Osteocyte (in vitro differentiated cells): ENCODE measurements around the gene PDE1C. TPM values are rescaled to one million over a fixed set of nuclear protein-coding genes. Genes with fewer than 3 reads are reported as not detected.

ENCODE experiments used
- DNase-seq: peaks from one replicate; pipeline ENCODE4 v3.0.0; 2021; ENCODE audit warnings: mixed read lengths; ENCODE audit not compliant: unreplicated experiment; ENCODE audit errors: extremely low spot score
- H3K27ac Mint-ChIP-seq: one replicate; pipeline ENCODE4 v1.8.0; 2021; ENCODE audit warnings: mild to moderate bottlenecking, mixed read lengths; ENCODE audit not compliant: unreplicated experiment
- H3K27me3 Mint-ChIP-seq: one replicate; pipeline ENCODE4 v1.8.0; 2021; ENCODE audit warnings: mixed read lengths; ENCODE audit not compliant: unreplicated experiment
- H3K36me3 Mint-ChIP-seq: one replicate; pipeline ENCODE4 v1.8.0; 2021; ENCODE audit warnings: mixed read lengths; ENCODE audit not compliant: unreplicated experiment
- H3K4me1 Mint-ChIP-seq: one replicate; pipeline ENCODE4 v1.8.0; 2021; ENCODE audit warnings: mixed read lengths; ENCODE audit not compliant: unreplicated experiment
- H3K4me3 Mint-ChIP-seq: one replicate; pipeline ENCODE4 v1.8.0; 2021; ENCODE audit warnings: mild to moderate bottlenecking, moderate library complexity, mixed read lengths; ENCODE audit not compliant: unreplicated experiment
- H3K9me3 Mint-ChIP-seq: one replicate; pipeline ENCODE4 v1.8.0; 2021; ENCODE audit warnings: mixed read lengths; ENCODE audit not compliant: unreplicated experiment
- CTCF ChIP-seq: fragments of 200-600 bp; sonication (generic); IDR thresholded peaks from 2 replicates; pipeline ENCODE4 v1.5.0; 2021; ENCODE audit warnings: antibody characterized with exemption, mild to moderate bottlenecking, moderate library complexity
- total RNA-seq: library from RNA; stranded (reverse); gene quantifications from 2 replicates; pipeline ENCODE4 v1.2.1, GENCODE V29; 2021

Gene PDE1C
- total RNA-seq, 1 donor from 2014 or later = 187 TPM

- Mint-ChIP-seq H3K36me3 (peaks cover 17% of the 10 kb centered on the region), H3K27ac (no peak overlapping the region), H3K4me1 (peaks cover 18% of the 10 kb centered on the region), H3K9me3 (no peaks in the 10 kb centered on the region), H3K4me3 (no peak overlapping the region), H3K27me3 (no peaks in the 10 kb centered on the region)
- TF ChIP-seq CTCF = no peak
- DNase-seq = no peak
Measured at GRCh38 chr7:31776616-31777015, 293.6 kb downstream of the PDE1C start.

- no peak overlapping the region for H3K4me3 Mint-ChIP-seq
- peaks cover 19% of the 10 kb centered on the region for H3K36me3 Mint-ChIP-seq
- peaks cover 18% of the 10 kb centered on the region for H3K4me1 Mint-ChIP-seq
- TF ChIP-seq CTCF = no peak
- no peaks in the 10 kb centered on the region for H3K9me3 Mint-ChIP-seq
- no peaks in the 10 kb centered on the region for H3K27me3 Mint-ChIP-seq
- no peak for DNase-seq
- no peak overlapping the region for H3K27ac Mint-ChIP-seq
Measured at GRCh38 chr7:31775556-31775955, 294.7 kb downstream of the PDE1C start.

DNA sequence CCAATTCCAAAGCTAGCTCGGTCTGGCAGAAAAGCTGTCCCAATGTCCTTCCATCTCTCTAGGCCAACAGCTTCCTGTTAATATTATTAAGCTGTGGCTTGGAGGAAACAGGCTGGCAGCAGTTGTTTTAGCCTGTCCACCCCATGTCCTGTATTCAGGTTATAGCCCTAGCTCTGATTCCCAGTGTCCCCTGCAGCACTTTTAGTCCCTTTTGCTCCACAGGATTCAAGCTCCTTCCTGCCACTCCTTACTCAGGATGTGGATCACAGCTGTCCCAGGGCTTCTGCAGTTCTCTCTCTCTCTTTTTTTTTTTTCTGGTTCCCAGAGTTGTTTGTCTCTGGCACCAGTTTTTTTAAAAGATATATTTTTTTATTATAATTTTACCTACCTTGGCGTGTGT lies 298.0 kb downstream of the PDE1C start:
- H3K4me3 Mint-ChIP-seq = no peak overlapping the region
- no peak for DNase-seq
- no peak for TF ChIP-seq CTCF
- no peaks in the 10 kb centered on the region for H3K27me3 Mint-ChIP-seq
- H3K27ac Mint-ChIP-seq = no peak overlapping the region
- H3K9me3 Mint-ChIP-seq = no peaks in the 10 kb centered on the region
- peaks cover 6% of the 10 kb centered on the region for H3K4me1 Mint-ChIP-seq
- H3K36me3 Mint-ChIP-seq = peaks cover 26% of the 10 kb centered on the region

DNA sequence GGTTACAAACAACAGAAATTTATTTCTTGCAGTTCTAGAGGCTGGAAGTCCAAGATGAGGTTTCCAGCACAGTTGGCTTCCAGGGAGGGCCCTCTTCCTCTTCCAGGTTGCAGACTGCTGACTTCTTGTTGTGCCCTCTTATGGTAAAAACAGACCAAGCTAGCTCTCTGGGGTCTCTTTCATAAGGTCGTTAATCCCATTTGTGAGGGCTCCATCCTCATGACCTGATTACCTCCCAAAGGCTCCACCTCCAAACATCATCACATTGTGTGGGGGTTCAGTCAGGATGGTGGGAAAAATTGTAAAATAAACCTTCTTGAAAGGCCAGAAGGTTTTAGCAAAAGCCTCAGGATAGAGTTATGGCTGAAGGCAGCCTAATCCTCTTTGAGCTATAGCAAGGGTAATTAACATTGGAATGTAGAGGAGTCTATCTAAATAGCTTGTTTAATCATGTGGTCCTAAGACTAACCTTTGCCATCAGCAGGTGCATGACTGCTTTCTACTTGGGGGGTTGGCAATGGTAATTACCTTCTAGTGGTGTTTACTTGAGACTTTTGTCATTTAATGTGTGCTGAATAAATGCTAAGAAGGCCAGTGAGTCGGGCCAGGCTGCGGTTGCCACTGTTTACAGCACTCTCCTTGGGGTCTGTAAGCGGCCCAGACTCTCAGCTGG lies 302.4 kb downstream of the PDE1C start:
- DNase-seq = no peak
- H3K4me3 Mint-ChIP-seq = no peak overlapping the region
- no peaks in the 10 kb centered on the region for H3K4me1 Mint-ChIP-seq
- peaks cover 12% of the 10 kb centered on the region for H3K36me3 Mint-ChIP-seq
- H3K27ac Mint-ChIP-seq = no peak overlapping the region
- no peaks in the 10 kb centered on the region for H3K27me3 Mint-ChIP-seq
- TF ChIP-seq CTCF = no peak
- no peaks in the 10 kb centered on the region for H3K9me3 Mint-ChIP-seq

- no peaks in the 10 kb centered on the region for H3K9me3 Mint-ChIP-seq
- TF ChIP-seq CTCF = no peak
- H3K36me3 Mint-ChIP-seq = peaks cover 11% of the 10 kb centered on the region
- no peak overlapping the region for H3K27ac Mint-ChIP-seq
- no peaks in the 10 kb centered on the region for H3K27me3 Mint-ChIP-seq
- peaks cover 7% of the 10 kb centered on the region for H3K4me1 Mint-ChIP-seq
- no peak overlapping the region for H3K4me3 Mint-ChIP-seq
- DNase-seq = no peak
Measured at GRCh38 chr7:31764462-31764861, 305.7 kb downstream of the PDE1C start.
